ENCODE results near the gene PSTPIP2. TPM values are rescaled to one million over a fixed set of nuclear protein-coding genes. Genes with fewer than 3 reads are reported as not detected.

PSTPIP2 gene
- total RNA-seq, 1 experiment from 2014 or later, result 3.3 TPM

DNA sequence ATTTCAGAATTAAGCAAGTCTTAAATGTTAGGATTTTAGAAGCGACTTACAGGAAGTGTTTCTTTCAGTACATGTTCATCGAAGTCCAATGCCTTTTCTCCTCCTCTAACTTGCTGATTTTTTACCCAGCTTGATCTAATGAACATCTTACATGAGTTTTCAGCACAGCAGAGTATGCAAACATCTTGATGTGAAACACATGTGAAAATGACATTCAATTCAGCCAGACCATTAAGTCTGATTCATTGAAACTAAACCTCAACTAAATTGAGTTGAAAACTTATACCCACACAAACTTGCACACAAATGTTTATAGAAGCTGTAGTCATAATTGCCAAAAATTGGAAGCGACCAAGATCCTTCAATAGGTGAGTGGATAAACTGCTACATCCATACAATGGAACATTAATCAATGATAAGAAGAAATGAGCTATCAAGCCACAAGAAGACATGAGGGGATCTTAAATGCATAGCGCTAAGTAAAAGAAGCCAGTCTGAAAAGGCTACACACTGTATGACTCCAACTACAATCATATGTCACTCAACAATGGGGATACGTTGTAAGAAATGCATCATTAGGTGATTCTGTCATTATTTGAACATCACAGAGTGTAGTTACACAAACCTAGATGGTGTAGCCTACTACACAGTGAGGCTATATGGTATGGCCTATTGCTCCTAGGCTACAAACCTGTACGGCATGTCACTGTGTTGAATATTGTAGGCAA is 18.5 kb downstream of the PSTPIP2 start:
- no peak overlapping the region for H3K14ac ChIP-seq (ENCODE audit: insufficient read depth, low read length)
- H3K56ac ChIP-seq (ENCODE audit: insufficient read length, low read depth, low read length), result no peak overlapping the region
- Mint-ChIP-seq H3K27ac (no peak overlapping the region), H3K9me3 (no peaks in the 10 kb centered on the region), H3K27me3 (ENCODE audit: low read depth) (peaks cover 1% of the 10 kb centered on the region), H3K36me3 (ENCODE audit: insufficient read depth in 1 of 3, low read depth in 3 of 3) (no peaks in the 10 kb centered on the region), H3K4me1 (no peaks in the 10 kb centered on the region), H3K4me3 (no peak overlapping the region)
- no peak overlapping the region for H3T11ph ChIP-seq (ENCODE audit: low read length)
- H4K5ac ChIP-seq (ENCODE audit: insufficient read length, low read depth, low read length), result no peak overlapping the region
- no CpG with 5 or more reads among the region's 6 CpGs for WGBS (ENCODE audit: extremely low coverage, insufficient read length, low lambda C conversion rate)
- no peak overlapping the region for H2BK15ac ChIP-seq (ENCODE audit: low read depth, low read length)
- H2BK12ac ChIP-seq (ENCODE audit: insufficient read length, low read depth, low read length), result no peak overlapping the region
- H4K91ac ChIP-seq (ENCODE audit: insufficient read length, low read depth, low read length), result no peak overlapping the region
- H2AK5ac ChIP-seq (ENCODE audit: insufficient read length, low read length), result no peak overlapping the region
- no peaks in the 10 kb centered on the region for H3K79me2 ChIP-seq (ENCODE audit: insufficient read depth, low read length)
- H2AFZ ChIP-seq (ENCODE audit: low read length), result no peak overlapping the region
- no peaks in the 10 kb centered on the region for H3K4me1 ChIP-seq (ENCODE audit: insufficient read depth, low read length)
- no peak overlapping the region for H3K9ac ChIP-seq (ENCODE audit: extremely low read depth, insufficient read length, low read length)
- no peak overlapping the region for H3K23ac ChIP-seq (ENCODE audit: insufficient read length, low read depth, low read length)
- TF ChIP-seq, protein P1, sequence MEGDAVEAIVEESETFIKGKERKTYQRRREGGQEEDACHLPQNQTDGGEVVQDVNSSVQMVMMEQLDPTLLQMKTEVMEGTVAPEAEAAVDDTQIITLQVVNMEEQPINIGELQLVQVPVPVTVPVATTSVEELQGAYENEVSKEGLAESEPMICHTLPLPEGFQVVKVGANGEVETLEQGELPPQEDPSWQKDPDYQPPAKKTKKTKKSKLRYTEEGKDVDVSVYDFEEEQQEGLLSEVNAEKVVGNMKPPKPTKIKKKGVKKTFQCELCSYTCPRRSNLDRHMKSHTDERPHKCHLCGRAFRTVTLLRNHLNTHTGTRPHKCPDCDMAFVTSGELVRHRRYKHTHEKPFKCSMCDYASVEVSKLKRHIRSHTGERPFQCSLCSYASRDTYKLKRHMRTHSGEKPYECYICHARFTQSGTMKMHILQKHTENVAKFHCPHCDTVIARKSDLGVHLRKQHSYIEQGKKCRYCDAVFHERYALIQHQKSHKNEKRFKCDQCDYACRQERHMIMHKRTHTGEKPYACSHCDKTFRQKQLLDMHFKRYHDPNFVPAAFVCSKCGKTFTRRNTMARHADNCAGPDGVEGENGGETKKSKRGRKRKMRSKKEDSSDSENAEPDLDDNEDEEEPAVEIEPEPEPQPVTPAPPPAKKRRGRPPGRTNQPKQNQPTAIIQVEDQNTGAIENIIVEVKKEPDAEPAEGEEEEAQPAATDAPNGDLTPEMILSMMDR (conservative IDR thresholded peaks at IDR 0.05), result no peak
- H3K4ac ChIP-seq (ENCODE audit: low read depth, low read length), result no peak overlapping the region
- DNase-seq, result no peak
- no peaks in the 10 kb centered on the region for H3K23me2 ChIP-seq (ENCODE audit: insufficient read length, low read depth, low read length, poor library complexity, severe bottlenecking)
- H4K8ac ChIP-seq (replicated peaks; ENCODE audit: insufficient read length, low read depth, low read length), result no peak overlapping the region
- no peaks in the 10 kb centered on the region for H3K27me3 ChIP-seq (ENCODE audit: insufficient read depth, low read length)
- no peak overlapping the region for H2BK20ac ChIP-seq (ENCODE audit: low read depth, low read length, poor library complexity, severe bottlenecking)
- no peaks in the 10 kb centered on the region for H3K79me1 ChIP-seq (ENCODE audit: insufficient read depth, low read depth, low read length, poor library complexity, severe bottlenecking)
- H2BK120ac ChIP-seq (ENCODE audit: low read depth, low read length, poor library complexity, severe bottlenecking), result no peak overlapping the region
- H3K18ac ChIP-seq (ENCODE audit: insufficient read length, low read depth, low read length), result no peak overlapping the region
- no peaks in the 10 kb centered on the region for H3K9me3 ChIP-seq (ENCODE audit: control insufficient read depth, low read depth, low read length)
- H3K4me2 ChIP-seq (ENCODE audit: insufficient read depth, insufficient read length, low read length), result no peak overlapping the region
- H3K27ac ChIP-seq (ENCODE audit: insufficient read length, low read depth, low read length), result no peak overlapping the region
- H4K20me1 ChIP-seq (ENCODE audit: control insufficient read depth, insufficient read depth, insufficient read length), result no peaks in the 10 kb centered on the region
- H2BK5ac ChIP-seq (ENCODE audit: insufficient read length, low read length), result no peak overlapping the region
